HCT116 (cell line): ENCODE results near the gene FAM98B.

Source experiments
- CEBPB ChIP-seq: IDR thresholded peaks from 2 replicates; pipeline ENCODE4 v1.6.1; 2012; ENCODE audit warnings: low read depth
- EZH2 ChIP-seq: fragments of 200-600 bp; sonication (generic); IDR thresholded peaks from 2 replicates; pipeline ENCODE4 v1.6.1; 2017; ENCODE audit warnings: antibody characterized with exemption, mixed run types
- EZH2phosphoT487 ChIP-seq: fragments of 200-600 bp; IDR thresholded peaks from 2 replicates; pipeline ENCODE4 v1.6.1; 2018; ENCODE audit warnings: antibody characterized with exemption, borderline replicate concordance
- POLR2A ChIP-seq: IDR thresholded peaks from 2 replicates; pipeline ENCODE4 v1.7.0; 2011; ENCODE audit warnings: borderline replicate concordance; ENCODE audit not compliant: insufficient read depth, insufficient read length; ENCODE audit errors: extremely low read depth
- YY1 ChIP-seq: IDR thresholded peaks from 2 replicates; pipeline ENCODE4 v1.6.1; 2011; ENCODE audit warnings: low read length, low read depth, moderate library complexity, mild to moderate bottlenecking; ENCODE audit not compliant: insufficient replicate concordance; ENCODE audit errors: extremely low read depth
- ZNF274 ChIP-seq: fragments of 200-500 bp; sonication (Bioruptor generic); IDR thresholded peaks from 2 replicates; pipeline ENCODE4 v1.6.1; 2014; ENCODE audit warnings: mild to moderate bottlenecking, low read depth, low read length, inconsistent platforms
- TF ChIP-seq, protein P1 (sequence below), 3 experiments: fragments of 200-600 bp in 1 of 3; sonication (generic) in 1 of 3; IDR thresholded peaks in 2 of 3; conservative IDR thresholded peaks in 1 of 3; 2 replicates each; pipeline ENCODE4 v1.5.1; 2012 to 2017; ENCODE audit warnings: low read depth in 2 of 3, low read length in 2 of 3, antibody characterized with exemption in 1 of 3, borderline replicate concordance in 1 of 3, control low read depth in 1 of 3, mild to moderate bottlenecking in 1 of 3, mixed read lengths in 1 of 3, mixed run types in 1 of 3, moderate library complexity in 1 of 3; ENCODE audit not compliant: insufficient read depth in 1 of 3

DNA sequence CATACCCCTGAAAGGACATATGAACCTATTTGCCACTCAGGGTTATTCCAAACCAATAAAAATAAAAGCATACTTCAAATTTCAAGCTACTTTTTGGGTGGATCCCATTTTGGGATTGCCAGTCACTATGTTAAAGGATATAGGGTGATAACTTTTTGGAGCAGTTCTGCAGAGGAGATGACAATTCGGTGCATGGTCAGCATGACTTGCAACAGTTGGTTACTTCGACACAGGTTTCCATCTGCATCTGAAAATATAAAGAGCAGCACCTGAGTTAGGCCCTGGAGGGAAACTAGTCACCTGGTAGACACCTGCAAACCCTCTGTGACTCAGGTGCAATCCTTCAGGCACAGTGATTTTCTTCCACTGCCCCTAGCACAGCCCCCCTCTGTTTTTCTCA is 72.2 kb downstream of the FAM98B start:
- TF ChIP-seq, protein P1, sequence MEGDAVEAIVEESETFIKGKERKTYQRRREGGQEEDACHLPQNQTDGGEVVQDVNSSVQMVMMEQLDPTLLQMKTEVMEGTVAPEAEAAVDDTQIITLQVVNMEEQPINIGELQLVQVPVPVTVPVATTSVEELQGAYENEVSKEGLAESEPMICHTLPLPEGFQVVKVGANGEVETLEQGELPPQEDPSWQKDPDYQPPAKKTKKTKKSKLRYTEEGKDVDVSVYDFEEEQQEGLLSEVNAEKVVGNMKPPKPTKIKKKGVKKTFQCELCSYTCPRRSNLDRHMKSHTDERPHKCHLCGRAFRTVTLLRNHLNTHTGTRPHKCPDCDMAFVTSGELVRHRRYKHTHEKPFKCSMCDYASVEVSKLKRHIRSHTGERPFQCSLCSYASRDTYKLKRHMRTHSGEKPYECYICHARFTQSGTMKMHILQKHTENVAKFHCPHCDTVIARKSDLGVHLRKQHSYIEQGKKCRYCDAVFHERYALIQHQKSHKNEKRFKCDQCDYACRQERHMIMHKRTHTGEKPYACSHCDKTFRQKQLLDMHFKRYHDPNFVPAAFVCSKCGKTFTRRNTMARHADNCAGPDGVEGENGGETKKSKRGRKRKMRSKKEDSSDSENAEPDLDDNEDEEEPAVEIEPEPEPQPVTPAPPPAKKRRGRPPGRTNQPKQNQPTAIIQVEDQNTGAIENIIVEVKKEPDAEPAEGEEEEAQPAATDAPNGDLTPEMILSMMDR (IDR thresholded peaks at IDR 0.05 in 2 of 3, conservative IDR thresholded peaks at IDR 0.05 in 1 of 3; ENCODE audit: borderline replicate concordance in 1 of 3, insufficient read depth in 1 of 3, low read depth in 2 of 3, low read length in 2 of 3) = no peak
- TF ChIP-seq POLR2A (no peak), EZH2phosphoT487 (no peak), ZNF274 (no peak), CEBPB (no peak), EZH2 (no peak), YY1 (no peak)
